ENCODE data around the gene AHSG. TPM values are rescaled to one million over a fixed set of nuclear protein-coding genes. Genes with fewer than 3 reads are reported as not detected.

Gene AHSG
- total and polyA plus RNA-seq, 2 donors (not counting 3 experiments of a cell fraction or from before 2014, with no cell fraction given), result not detected

GRCh38 chr3:186651678-186652215, 38.9 kb downstream of the AHSG start:
- BruUV-seq (replicated peaks), result no TSS peak
- TF ChIP-seq POLR2AphosphoS5 (IDR thresholded peaks at IDR 0.05; ENCODE audit: insufficient read depth, low read depth, low read length) (no peak), POLR2A (IDR thresholded peaks at IDR 0.05; ENCODE audit: low read depth, low read length) (no peak), JUN (IDR thresholded peaks at IDR 0.05; ENCODE audit: borderline replicate concordance, insufficient read depth, insufficient read length, low read depth) (no peak), GATA2 (IDR thresholded peaks at IDR 0.05; ENCODE audit: insufficient read depth, insufficient read length, low read depth, low read length) (no peak), FOS (IDR thresholded peaks at IDR 0.05; ENCODE audit: borderline replicate concordance, insufficient read depth, low read length) (no peak), CTCF (IDR thresholded peaks at IDR 0.05; ENCODE audit: extremely low read depth in 1 of 2, insufficient read depth in 1 of 2, low read depth in 1 of 2, low read length in 2 of 2) (no peak), EZH2 (IDR thresholded peaks at IDR 0.05; ENCODE audit: borderline replicate concordance, low read depth, low read length, severe bottlenecking) (no peak), MAX (IDR thresholded peaks at IDR 0.05; ENCODE audit: insufficient read depth, insufficient read length) (no peak), MYC (IDR thresholded peaks at IDR 0.05; ENCODE audit: low read depth, low read length) (no peak)
- ChIA-PET CTCF (interaction anchor here (1.1 kb wide), 1 partner anchor 37 kb away, joined by 3 read pairs; no protein-coding TSS in a partner anchor), POLR2A (no interaction called here)
- Histone ChIP-seq H3K9ac (replicated peaks; ENCODE audit: extremely low read depth, insufficient read depth, low read length) (no peak overlapping the region), H3K27me3 (ENCODE audit: control insufficient read depth in 2 of 2, insufficient read depth in 2 of 2, low read length in 2 of 2) (no peaks in the 10 kb centered on the region), H3K79me2 (ENCODE audit: control insufficient read depth, insufficient read depth, low read length) (no peaks in the 10 kb centered on the region), H3K27ac (ENCODE audit: insufficient read depth, low read depth, low read length) (no peak overlapping the region), H2AFZ (ENCODE audit: low read depth, low read length) (no peak overlapping the region), H3K9me1 (replicated peaks; ENCODE audit: control insufficient read depth, extremely low read depth, insufficient read depth, low read length) (no peaks in the 10 kb centered on the region), H3K4me1 (ENCODE audit: control insufficient read depth, extremely low read depth, insufficient read depth, low read length) (no peaks in the 10 kb centered on the region), H3K36me3 (ENCODE audit: control insufficient read depth in 2 of 2, extremely low read depth in 1 of 2, insufficient read depth in 2 of 2, low read length in 2 of 2) (no peaks in the 10 kb centered on the region), H3K9me3 (replicated peaks; ENCODE audit: control insufficient read depth, insufficient read depth, low read length) (no peaks in the 10 kb centered on the region), H3K4me2 (ENCODE audit: insufficient read depth, low read length) (no peak overlapping the region), H3K4me3 (replicated peaks in 1 of 3; ENCODE audit: insufficient read depth in 1 of 3, low read depth in 1 of 3, low read length in 3 of 3) (no peak overlapping the region), H4K20me1 (replicated peaks; ENCODE audit: control insufficient read depth, extremely low read depth, insufficient read depth, low read length) (no peaks in the 10 kb centered on the region)
- intact Hi-C loops (cut with micrococcal nuclease), result no loop called here
- dilution Hi-C loops (cut with MboI; ENCODE audit: extremely low pct_ligation_motif_present, low sequenced_read_pairs), result no loop called here
- FAIRE-seq (no peak), DNase-seq (ENCODE audit: low read depth, low spot score) (no peak)
